ENCODE measurements around the gene UTP25. TPM values are rescaled to one million over a fixed set of nuclear protein-coding genes. Genes with fewer than 3 reads are reported as not detected.
"Not testable (repeated sequence)": the region's sequence is repeated elsewhere in the genome, so short reads cannot be mapped to it uniquely, and the experiment has no call there.

UTP25 gene, protein sequence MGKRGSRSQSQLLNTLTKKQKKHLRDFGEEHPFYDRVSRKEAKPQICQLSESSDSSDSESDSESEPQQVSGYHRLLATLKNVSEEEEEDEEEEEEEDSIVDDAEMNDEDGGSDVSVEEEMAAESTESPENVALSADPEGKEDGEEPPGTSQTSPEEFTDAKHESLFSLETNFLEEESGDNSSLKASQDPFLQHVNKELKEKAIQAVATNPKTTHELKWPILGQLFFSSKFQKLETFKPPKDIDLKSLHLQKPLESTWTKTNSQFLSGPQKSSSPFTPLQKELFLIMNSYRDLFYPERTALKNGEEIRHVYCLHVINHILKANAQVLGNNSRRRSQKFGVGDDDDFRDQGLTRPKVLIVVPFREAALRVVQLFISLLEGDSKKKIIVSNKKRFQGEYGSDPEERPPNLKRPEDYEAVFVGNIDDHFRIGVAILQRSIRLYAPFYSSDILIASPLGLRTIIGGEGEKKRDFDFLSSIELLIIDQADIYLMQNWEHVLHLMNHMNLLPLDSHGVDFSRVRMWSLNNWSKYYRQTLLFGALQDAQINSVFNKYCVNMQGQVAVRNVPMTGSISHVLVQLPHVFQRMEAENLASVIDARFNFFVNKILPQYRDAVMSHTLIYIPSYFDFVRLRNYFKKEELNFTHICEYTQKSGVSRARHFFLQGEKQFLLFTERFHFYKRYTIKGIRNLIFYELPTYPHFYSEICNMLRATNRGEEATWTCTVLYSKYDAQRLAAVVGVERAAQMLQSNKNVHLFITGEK
- total RNA-seq = 10.6 TPM

DNA sequence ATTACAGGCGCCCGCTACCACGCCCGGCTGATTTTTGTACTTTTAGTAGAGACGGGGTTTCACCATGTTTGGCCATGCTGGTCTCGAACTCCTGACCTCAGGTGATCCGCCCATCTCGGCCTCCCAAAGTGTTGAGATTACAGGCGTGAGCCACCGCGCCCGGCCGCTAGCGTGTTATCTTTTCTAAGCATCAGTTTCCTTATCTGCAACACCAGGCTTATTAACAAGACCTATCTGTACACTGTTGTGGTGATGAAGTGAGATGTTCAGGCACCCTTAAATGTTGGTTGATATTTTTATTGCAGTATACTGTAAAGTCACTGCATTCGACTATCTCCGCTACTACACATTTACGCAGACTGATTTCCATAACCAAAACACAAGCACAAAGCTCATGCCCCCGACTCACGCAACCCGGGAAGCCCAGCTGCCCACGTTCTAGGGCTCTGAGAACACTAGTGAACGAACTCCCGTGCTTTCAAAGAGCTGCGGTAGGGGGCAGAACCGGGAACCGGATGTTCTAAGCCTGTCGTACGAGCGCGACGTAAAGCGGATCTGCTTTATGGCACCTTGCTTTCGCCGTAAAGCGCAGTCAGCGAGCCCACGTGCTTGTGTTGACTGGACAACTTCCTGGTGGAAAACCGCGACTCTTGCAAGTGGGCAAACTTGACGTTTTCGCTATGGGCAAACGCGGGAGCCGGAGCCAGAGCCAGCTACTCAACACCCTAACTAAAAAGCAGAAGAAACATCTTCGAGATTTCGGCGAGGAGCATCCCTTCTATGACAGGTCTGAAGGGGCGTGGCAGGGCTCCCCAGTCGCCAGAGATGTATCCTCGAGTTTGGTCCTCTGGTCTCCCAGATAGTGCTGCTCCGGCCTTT lies at the start of gene UTP25:
UTP25 (plus strand) TSS at position 589 of the 879 bp plus-strand sequence; CDS start at position 681, 92 bp downstream.
- no peak for FAIRE-seq
- peak; percentile 67 to 82 for DNase-seq (ENCODE audit: low spot score in 2 of 2)

DNA sequence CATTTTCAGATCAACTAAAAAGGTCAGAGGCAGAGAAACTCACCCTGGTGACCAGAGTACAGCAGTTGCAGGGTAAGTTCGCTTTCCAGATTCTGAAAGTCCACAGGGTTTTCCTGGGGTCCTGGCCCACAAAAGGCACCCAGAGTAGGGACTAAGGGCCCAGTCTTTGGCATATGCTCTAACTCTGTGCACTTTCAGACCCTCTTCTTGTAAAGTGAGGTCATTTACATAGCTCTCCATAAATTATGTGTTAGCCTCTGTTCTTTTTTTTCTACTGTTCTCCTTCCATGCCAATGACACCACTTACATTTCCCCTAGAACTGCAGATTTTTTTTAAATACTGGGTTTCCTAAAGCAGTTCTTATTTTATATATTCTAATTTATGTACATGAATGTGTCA lies 49.7 kb upstream of the UTP25 start:
- FAIRE-seq (no peak), DNase-seq (ENCODE audit: low spot score in 2 of 2) (no peak)

DNA sequence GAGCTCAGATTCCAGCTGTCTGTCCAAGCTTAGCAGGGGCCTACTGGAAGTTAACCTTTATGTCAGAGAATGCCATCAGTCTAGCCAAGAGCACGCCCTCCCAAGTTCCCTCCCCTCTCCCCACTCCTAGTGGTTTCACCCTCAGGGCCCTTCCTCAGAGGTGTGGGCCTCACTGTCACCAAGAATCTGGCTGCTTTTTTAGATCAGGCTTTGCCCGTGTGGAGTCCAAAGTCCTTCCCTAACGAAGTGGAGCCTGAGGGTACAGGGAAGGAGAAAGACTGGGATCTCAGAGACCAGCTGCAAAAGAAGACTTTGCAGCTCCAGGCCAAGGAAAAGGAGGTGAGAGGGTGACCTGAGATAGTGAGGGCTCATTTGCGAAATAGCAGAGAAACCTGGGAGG lies 47.5 kb upstream of the UTP25 start:
- DNase-seq (ENCODE audit: low spot score in 2 of 2) (no peak), FAIRE-seq (no peak)

DNA sequence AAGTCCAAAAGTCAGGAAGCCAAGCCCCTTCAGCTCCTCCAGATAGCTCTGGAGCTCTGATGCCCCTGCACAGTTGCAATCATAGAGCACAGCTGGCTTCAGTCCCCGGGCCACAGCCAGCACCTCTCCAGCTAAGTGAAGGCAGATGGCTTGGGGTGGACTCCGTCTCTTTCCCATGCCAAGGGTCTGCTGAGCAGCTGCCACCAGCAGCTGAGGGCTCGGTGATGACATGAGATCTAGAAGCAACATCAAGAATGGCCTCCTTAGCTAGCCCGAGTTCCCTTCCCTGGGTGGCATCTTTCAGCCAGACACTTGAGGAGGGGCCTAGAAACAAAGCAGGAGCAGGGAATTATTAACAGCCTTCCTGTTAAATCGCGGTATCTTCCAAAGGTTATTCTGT lies 44.4 kb upstream of the UTP25 start:
- no peak for DNase-seq (ENCODE audit: low spot score in 2 of 2)
- no peak for FAIRE-seq

DNA sequence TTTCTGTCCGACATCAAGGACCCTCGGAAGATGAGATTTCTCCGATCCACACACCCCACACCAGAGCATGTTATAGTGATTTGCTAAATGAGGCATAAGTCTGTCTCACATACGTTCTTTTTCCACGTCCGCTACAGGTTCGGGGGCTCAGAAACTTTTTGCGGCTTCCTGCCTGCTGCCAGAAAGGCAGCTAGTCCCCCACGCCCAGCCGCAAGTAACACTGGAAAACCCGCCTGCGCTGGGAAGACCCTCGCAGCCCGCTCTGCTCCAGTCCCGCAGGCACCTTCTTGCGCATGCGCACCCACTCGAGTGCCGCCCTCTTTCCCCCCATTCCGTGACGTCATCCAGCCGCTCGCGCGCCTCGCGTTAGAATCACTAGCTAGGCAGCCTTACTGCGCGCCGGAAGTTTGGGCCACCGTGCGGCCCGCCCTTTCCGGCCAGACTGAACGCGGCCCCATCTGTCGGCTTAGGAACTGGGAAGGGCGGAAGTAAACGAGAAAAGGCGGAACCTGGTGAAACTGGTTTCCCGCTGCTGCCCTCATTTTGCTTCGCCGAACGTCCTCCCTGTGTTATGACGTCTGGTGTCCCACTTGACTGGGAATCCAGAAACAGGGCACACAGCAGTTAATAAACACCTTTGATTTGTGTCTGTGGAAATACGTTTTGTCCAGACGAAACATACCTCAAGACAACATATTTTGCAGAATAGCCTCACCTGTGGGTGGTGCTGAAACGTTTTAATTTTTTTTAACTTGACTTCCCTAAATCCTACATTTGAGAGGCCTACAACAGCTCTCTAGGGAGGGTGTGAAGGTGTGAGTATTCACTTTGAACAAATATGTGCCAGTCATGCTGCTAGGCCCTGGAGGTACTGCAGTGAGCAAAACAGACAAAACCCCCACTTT lies 43.3 kb upstream of the UTP25 start, which contains the start of gene C1orf74:
C1orf74 (minus strand) TSS at position 295 of the 905 bp plus-strand sequence. CDS start 925 bp downstream, outside the sequence.
- no peak for FAIRE-seq
- DNase-seq (ENCODE audit: low spot score in 2 of 2) = peak; percentile 82 to 95

DNA sequence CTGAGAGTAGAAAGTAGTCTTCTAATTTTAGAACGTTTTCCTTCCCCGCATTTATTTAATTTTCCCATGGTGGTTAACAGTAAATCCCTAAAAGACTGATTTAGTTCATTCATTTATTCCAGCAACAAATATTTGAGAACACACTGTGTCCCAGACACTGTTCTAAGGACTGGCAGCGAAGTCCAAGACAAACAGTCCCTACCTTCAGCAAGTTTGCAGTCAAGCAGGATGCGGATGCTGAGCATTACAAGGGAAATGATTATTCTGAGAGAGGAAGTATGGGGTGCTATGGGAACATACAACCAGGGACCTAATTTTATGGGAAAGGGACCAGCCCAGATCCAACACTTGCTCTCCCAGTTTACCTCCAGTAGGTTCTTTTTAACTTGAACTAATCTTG lies 42.2 kb upstream of the UTP25 start:
- DNase-seq (ENCODE audit: low spot score in 2 of 2) (no peak), FAIRE-seq (no peak)

DNA sequence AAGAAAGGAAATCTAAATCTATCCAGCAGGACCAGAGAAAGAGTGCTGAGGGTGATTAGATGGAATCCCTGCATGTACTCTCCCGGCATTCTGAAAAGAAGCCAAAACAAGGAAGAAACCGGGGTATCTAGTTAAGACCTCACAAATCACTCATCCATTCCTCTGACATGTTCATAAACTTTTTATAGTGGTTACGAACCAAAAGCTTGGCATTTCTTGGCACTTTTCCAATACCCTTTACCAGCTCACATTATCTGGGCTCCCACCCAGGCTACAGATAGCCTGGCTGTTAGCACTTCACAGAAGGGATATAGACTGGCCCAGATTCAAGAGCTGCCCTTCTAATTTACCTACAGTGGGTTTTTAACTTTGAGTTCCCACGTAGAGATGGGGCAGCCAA lies 41.6 kb upstream of the UTP25 start:
- FAIRE-seq (no peak), DNase-seq (ENCODE audit: low spot score in 2 of 2) (no peak)

DNA sequence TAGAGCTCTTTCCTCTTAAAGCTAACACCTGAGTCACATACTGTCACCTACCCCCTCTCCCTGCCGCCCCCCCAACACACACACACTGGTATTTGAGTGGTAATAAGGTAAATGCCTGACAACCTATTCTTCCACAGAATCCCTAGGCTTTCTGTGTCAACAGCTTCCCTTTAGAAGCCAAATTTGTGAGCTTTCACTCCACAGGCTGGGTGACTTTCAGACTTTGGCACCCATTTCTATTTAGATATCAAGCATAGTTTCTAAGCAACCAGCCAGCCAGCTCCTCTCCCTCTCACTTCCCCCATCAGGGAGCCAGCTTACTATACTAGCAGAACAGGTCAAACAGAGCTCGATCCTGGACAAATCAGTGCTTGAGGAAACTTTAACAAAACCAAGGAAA lies 40.2 kb upstream of the UTP25 start:
- FAIRE-seq = no peak
- no peak for DNase-seq (ENCODE audit: low spot score in 2 of 2)

DNA sequence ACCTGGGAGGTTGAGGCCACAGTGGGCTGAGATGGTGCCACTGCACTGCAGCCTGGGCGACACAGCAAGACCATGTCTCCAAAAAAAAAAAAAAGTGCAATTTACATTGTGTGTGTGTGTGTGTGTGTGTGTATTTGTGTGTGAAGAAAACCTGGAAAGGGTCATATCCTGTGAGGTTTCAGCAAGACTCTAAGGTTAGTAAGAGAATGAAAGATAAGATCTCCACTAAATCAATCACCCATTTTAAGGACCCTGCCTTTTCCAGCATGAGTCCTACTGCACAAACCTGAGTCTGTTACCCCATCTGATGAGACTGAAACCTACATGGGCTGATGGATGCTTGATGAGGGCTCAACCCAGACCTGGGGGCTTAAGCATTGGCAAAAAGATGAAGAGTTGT lies 38.5 kb upstream of the UTP25 start:
- DNase-seq (ENCODE audit: low spot score in 2 of 2) = no peak
- FAIRE-seq = no peak

DNA sequence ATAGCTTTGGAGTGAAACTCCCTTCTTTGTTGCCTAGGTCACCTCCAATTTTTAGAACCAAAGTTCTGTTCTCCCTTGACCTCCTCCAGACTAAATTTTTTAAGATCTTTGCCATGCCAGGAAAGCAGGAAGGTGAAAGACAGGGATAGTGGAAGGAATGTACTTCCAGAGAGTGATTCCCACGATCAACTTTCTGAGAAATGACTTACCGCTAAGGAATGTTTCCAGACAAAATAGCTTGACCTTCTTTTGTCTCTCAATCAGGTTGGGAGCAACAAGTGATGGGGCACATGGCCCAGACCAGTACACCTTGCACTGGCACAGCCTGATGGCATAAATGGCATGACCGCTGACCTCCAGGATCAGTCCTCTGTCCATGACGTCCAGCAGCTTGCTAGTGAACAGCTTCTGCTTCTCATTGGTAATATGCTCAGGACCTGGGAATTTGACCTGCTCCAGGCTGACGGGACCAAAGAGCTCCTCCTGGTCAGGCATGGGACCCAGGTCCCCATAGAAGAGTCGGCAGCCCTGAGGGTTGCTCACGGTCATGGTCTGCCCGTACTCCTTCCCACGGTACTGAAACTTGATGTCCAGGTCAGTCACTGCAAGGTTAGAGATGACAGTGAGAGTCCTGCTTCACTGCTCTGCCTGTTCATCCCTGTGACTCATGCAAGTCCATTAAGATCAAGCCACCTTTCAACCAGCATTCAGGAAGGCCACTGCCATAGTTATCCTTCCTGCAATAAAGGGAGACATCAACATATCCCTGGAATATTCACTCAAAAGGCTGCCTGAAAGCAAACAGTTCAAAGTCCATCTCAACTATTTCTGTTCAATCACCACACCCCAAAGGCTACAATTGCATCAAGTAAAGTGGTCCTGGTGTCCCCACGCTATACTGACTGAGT lies 37.2 kb upstream of the UTP25 start:
- DNase-seq (ENCODE audit: low spot score in 2 of 2) (no peak), FAIRE-seq (no peak)

DNA sequence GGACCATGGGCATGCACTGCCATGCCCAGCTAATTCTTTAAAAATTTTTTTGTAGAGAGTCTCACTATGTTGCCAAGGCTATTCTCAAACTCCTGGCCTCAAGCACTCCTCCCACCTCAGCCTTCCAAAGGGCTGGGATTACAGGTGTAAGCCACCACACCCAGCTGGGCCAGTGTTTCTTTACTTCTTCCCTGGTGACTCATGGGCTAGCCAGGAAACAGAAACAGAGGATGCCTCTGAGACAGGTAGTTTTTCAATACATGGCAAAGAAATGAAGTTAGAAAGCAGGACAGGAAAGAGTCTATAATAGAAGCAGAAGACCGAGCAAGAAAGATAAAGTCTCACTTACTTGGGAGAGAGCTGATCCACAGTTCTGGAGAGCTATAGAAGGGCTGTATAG lies 35.9 kb upstream of the UTP25 start:
- FAIRE-seq (no peak), DNase-seq (ENCODE audit: low spot score in 2 of 2) (no peak)

DNA sequence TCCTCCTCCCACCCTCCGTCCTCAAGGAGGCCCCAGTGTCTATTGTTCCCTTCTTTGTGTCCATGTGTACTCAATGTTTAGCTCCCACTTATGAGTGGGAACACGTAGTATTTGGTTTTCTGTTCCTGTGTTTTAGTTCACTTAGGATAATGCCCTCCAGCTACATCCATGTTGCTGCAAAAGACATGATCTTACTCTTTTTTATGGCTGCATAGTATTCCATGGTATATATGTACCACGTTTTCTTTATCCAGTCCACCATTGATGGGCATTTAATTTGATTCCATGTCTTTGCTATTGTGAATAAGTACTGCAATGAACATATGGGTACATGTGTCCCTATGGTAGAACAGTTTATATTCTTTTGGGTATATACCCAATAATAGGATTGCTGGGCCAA lies 34.1 kb upstream of the UTP25 start:
- not testable (repeated sequence) for FAIRE-seq; DNase-seq (ENCODE audit: low spot score in 2 of 2)

DNA sequence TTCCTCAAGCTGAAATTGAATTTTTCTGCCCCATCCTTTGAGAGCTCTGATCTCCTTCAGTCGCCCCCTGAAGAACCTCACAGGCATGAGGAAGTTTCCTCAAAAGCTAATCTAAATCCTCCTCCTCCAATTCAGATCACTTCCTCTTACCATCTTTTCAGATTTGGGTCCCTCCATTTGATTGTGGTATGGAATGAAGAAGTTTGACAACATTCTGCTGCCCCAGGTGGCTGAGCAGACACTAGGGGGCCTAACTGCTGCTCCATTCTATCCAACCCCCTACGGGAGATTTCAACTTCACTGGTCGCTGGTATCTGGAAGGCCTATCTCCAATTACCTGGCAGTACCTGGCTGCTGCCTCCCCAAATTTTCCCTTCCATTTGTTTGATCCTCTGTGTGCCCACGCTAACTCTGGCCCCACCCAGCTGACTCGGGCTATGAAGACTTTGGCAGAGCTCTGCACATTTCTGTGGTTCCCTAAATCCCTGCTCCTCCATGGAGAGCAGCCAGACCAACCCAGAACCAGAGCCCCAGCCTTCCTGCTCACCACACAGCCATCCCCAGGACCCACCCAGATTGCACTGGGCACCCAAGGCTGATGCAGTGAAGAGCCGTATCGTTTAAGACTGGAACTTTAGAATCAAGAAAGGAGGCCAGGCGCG lies 29.7 kb upstream of the UTP25 start:
- no peak for FAIRE-seq
- DNase-seq (ENCODE audit: low spot score in 2 of 2) = no peak

DNA sequence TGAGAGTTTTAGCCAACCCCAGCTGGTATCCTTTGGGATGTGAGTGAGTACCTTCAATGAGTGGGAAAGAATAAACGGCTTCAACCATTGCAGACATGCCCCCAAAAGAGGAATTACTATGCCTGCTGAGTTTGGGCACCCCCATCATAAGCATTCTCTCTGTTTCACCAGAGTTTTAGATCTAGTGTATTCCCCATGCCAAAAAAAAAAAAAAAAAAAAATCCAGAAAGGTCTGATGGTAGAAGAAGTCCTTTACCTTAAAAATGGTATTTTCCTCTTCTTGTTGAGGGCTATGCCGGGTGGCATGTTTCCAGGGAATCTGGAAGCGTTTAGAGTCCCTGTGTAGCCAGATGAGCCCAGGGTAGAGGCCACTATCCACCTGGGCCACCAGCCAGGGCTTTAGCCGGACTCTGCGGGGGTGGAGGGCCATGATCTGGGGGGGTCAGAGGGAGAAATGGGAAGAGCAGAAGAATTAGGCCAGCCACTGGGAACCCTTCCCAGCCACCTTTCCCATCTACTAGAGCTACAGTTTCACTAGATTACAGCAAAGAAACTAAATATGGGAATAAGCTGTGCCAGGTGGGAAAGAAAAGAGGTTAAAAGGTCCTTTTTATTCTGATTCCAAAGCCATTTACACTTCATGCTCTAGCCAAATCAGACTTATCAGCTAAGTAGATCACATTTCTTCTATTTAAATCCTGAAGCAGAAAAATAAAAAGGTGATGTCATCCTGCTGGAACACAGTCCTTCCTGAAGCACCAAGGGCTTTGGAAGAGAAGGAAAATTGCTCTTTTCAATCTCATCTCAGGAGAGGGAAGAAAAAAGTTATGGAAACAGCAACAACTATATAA lies 26.6 kb upstream of the UTP25 start:
- FAIRE-seq (no peak), DNase-seq (ENCODE audit: low spot score in 2 of 2) (no peak)

DNA sequence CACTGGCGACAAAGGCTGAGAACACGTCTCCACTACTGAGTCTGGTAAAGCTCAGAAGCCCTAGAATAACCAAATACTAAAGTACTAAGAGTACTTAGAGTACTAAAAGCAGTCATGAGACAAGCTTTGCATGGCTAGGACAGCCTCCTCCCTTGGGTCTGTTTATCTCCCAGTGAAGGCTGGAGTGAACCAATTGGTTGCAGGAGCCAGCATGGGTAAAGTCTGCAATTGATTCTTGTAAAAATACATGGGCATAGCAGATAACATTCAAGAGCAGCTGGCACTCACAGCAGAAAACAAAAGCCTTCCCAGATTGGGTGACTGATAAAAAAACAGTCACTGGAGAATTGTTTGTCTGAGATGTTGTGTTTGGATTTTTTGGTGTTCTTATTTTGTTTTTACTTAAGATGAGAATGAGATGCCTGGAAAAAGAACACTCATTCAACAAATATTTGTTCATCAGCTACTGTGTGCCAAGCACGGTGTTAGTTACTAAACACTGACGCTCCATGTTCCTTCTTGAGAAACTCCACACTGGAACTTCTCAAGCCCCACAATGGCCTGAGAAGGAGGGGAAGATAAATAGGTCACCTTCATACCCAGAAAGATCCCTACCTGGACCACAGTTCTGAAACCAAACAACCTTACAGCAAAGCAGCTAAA lies 25.5 kb upstream of the UTP25 start:
- DNase-seq (ENCODE audit: low spot score in 2 of 2) = no peak
- FAIRE-seq = no peak

DNA sequence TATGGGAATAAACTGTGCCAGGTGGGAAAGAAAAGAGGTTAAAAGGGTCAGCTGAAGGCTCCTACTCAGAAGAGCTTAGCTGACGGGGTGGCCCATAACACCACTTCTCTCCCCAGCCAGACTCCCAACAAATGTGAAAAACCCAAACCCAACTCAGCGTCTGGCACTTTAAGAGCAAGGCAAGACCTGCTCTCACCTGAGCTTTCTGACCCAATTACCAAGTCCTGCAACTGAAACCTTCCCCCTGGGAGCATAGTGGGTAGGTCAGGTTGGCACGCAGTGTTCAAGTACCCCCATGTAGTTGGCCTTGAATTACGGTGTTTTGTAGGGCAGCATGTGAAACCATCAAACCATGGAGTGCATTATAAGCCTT lies 25.0 kb upstream of the UTP25 start:
- DNase-seq (ENCODE audit: low spot score in 2 of 2) (no peak), FAIRE-seq (no peak)

DNA sequence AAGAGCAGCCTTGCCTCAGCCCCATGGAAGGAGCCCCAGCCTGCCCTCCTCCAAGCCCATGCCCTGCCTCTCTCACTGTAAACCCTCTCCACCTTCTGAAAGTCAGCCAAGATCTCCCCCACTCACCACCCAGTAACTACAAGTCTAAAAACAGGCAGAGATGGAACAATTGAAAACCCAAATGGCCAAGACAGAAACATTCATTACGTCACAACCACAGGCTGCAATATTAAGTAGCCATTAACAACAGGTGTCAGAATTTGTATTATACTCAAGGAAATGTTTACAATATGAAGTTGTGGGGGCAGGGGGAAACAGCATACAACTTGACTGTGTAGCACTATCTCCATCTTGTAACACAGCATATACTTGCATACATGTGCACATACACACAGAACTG lies 24.2 kb upstream of the UTP25 start:
- DNase-seq (ENCODE audit: low spot score in 2 of 2) (no peak), FAIRE-seq (no peak)

Data from frontal cortex (tissue), 4 donors.